GM18520 (cell line): ENCODE measurements around the gene CR1.
"Not testable (repeated sequence)": the region's sequence is repeated elsewhere in the genome, so short reads cannot be mapped to it uniquely, and the experiment has no call there.

ENCODE experiments used
- ATAC-seq: cut with Tn5 transposase; IDR thresholded peaks from one replicate; pipeline ENCODE4 v1.9.1; 2021; ENCODE audit not compliant: unreplicated experiment

CR1 gene

GRCh38 chr1:207502726-207503125 lies 6.8 kb downstream of the CR1 start:
- ATAC-seq, result no peak

GRCh38 chr1:207503950-207504349 lies 8.0 kb downstream of the CR1 start:
- ATAC-seq, result no peak

GRCh38 chr1:207504438-207504837 lies 8.5 kb downstream of the CR1 start:
- no peak for ATAC-seq

GRCh38 chr1:207510444-207510843 lies 14.5 kb downstream of the CR1 start:
- ATAC-seq, result no peak

GRCh38 chr1:207514890-207515289 lies 18.9 kb downstream of the CR1 start:
- no peak for ATAC-seq

- no peak for ATAC-seq
Observed at GRCh38 chr1:207516729-207517128, 20.8 kb downstream of the CR1 start.

- no peak for ATAC-seq
Observed at GRCh38 chr1:207518608-207519236, 22.8 kb downstream of the CR1 start.

GRCh38 chr1:207519505-207520399 lies 23.8 kb downstream of the CR1 start:
- no peak for ATAC-seq

GRCh38 chr1:207520400-207521345 lies 24.7 kb downstream of the CR1 start:
- ATAC-seq, result not testable (repeated sequence)

- ATAC-seq, result not testable (repeated sequence)
Observed at GRCh38 chr1:207525239-207525638, 29.3 kb downstream of the CR1 start.

- not testable (repeated sequence) for ATAC-seq
Observed at GRCh38 chr1:207528401-207528800, 32.4 kb downstream of the CR1 start.

- not testable (repeated sequence) for ATAC-seq
Observed at GRCh38 chr1:207536263-207536662, 40.3 kb downstream of the CR1 start.

GRCh38 chr1:207546677-207547357 lies 50.9 kb downstream of the CR1 start:
- not testable (repeated sequence) for ATAC-seq

- ATAC-seq, result not testable (repeated sequence)
Observed at GRCh38 chr1:207554823-207555222, 58.9 kb downstream of the CR1 start.

- ATAC-seq, result no peak
Observed at GRCh38 chr1:207565546-207566468, 69.8 kb downstream of the CR1 start.

GRCh38 chr1:207571926-207572325 lies 76.0 kb downstream of the CR1 start:
- ATAC-seq, result not testable (repeated sequence)

- ATAC-seq, result not testable (repeated sequence)
Observed at GRCh38 chr1:207573074-207573473, 77.1 kb downstream of the CR1 start.

GRCh38 chr1:207575381-207575780 lies 79.4 kb downstream of the CR1 start:
- not testable (repeated sequence) for ATAC-seq

- ATAC-seq, result no peak
Observed at GRCh38 chr1:207578796-207579435, 83.0 kb downstream of the CR1 start.
